HG03097 (cell line): Measurements from ENCODE around the gene SLC48A1.

Experiments
- ATAC-seq: cut with Tn5 transposase; IDR thresholded peaks from one replicate; pipeline ENCODE4 v1.9.1; 2021; ENCODE audit not compliant: unreplicated experiment, low FRiP score

Gene SLC48A1

DNA sequence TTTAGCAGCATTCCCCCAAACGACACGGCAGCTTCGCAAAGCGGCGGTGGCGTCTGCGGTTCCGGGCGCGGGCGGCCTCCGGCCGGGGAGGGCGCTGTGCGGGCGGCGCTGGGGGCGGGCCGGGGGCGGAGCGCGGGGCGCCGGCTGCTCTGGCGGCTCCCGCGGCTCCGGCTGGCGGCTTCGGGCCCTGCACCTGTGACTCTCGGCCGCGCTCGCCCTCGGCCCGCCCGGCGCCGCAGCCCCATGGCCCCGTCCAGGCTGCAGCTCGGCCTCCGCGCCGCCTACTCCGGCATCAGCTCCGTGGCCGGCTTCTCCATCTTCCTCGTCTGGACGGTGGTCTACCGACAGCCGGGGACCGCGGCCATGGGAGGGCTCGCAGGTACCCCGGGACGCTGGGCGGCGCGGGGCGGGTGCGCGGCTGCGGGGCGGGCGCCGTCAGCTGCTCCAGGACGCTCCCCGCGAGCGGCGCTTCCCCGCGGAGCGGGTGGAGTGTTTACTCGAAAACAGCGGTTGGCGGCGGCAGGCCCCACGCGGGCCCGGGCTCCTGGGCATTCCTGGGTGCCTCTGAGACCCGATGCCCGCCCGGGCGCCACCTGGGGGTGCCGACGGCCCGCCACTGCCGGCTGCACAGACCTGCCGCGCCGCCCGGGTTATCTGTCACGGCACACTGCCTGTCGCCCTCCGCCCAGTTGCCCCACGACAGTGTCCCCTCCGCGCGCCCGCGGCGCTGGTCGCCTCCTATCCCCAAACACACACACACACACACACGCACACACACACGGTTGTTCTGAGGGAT, at the start of gene SLC48A1:
TSS of gene SLC48A1 (plus strand) at position 177 of the 796 bp plus-strand sequence. CDS start at position 244, 67 bp downstream.
- peak; percentile 50 for ATAC-seq

DNA sequence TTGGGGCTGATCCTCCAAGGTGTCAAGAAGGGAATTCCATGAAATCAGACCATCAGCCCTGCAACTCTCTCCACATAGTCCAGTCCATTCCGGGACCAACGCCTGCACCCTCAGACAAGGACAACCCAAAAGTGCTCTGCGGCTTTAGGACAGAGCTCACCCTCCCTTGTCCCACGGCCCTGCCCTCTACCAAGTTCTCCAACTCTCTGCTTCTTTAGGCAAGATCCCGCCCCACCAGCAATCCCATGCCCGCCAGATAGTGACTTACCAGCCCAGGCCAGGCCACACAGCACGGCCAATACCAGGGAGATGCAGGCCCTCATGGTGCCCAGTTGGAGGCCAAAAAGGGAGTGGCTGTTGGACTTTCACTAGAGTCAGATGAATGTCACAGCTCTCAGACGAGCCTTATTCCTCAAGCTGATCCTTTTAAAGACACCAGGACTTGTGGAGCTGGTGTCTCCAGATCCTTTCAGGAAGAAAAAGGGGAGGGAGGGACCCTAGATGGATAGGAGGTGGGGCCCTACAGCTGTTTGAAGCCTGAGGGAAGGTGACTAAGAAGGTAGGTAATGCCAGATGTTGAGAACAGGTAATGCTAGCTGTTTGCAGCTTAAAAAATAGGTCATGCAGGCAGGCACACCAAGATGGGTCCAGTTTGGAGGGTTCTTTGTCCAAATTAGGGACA, 47.8 kb upstream of the SLC48A1 start, which contains the start of gene ENDOU:
TSS of gene ENDOU (minus strand) at position 400 of the 682 bp plus-strand sequence. CDS start at position 323, 77 bp downstream.
- ATAC-seq = no peak

DNA sequence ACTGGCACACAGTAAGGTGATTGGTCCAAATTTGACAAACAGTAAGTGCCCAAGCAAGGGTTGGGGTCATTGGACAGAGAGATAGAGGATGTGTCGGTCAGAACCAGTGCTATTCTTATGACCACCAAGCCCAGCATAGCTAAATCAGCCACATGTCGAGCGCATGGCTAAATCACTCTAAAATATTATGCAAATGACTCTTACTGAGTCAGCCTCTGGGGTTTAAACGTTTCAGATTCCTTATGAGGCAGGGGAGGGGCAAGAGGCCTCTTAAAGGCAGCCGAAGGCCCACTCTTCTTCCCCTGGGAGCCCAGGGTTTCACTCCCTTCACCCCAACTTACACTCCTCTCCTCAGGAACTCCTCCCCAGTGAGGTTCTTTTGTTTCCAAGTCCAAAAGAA, 47.1 kb upstream of the SLC48A1 start:
- no peak for ATAC-seq

- no peak for ATAC-seq
Measured at GRCh38 chr12:47729233-47729632, 43.8 kb upstream of the SLC48A1 start.

DNA sequence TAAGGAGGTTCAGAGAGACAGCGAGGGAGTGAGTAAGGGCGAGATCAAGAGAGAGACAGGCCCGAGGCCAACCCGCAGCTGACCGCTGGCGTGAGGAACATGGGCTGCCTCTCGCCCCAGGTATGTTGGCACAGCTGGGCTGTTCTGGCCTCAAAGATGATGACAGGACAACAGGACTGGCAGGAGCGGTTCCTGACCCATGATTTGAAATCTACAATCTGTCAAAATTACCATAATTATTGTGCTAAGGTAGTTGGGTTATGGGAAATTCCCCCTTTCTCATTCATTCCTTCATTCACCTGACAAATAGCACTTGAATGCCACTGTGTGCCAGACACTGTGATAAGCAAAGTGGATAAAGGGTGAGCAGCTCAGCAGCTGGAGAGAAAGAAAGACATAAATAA, 42.7 kb upstream of the SLC48A1 start:
- ATAC-seq = no peak

GRCh38 chr12:47731723-47732122, 41.3 kb upstream of the SLC48A1 start:
- no peak for ATAC-seq

- ATAC-seq = no peak
Measured at GRCh38 chr12:47732504-47732903, 40.5 kb upstream of the SLC48A1 start.

DNA sequence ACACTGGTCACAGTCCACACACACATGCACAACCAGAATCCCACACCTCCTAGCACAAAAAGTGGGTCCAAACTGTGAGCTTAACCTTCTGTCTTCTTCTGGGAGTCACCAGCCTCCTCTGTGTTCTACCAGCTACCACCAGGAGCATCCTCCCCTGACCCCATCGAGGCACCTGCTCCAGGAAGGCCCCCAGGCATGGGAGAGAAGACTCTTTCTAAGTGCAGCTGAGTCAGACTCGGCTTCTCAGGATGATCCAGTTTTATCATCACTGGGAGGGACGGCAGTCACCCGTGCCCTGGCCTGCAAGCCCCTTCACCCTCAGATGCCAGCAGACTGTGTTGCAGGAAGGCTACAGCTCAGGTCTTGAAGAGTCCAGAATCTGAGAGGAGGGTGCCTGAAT, 39.9 kb upstream of the SLC48A1 start:
- no peak for ATAC-seq

DNA sequence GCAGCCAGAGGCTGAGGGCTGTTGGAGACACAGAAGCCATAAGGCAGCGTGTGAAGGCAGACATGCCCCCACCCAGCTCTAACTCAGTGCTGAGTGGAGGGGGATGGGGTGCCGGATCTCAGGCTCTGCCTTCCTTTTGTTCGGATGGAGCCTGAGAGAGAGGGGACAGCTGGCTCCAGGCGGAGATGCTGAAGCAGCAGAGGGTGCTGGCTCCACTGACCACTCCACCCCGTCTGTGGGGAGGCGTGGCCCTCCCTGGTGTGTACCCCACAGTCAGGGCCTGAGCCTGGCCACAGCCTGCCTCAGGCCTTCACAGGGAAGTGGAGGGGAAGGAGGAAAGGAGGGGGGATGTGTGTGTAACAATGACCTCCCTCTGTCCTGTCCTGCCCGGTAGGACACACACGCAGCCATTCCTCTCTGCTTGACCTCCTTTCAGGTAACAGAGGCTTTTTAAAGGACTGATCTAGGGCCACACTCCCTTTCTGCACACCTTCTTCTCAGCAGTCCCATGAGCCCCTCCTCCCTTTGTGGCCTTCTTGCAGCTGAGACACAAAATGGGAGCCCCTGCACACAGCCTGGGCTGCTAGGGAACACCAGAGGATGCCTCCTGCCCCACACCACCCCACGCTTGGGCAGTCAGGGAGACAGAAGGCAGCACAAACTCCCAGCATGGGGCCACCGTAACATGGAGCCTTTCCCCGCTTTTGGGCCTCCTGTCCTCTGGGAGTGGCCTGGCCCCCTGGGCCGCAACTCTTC, 38.1 kb upstream of the SLC48A1 start:
- no peak for ATAC-seq

DNA sequence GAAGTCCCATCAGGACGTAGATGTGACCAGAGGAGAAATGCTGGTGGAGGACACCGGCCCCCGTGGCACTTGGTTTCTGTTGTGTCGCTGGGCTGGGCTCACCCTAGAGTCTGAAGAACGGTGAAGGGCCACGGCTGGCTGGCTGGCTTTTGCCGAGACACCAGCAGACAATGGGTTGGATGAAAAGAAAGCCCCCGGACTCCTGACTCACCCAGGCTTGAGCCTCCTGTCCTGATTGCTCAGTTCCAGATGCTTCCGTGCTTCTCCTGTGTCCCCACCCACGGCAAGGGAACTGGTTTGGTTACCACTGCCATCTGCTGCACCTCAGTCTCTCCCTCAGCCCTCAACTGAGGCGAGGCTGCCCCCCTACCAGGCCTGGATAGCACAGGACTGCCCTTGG, 37.4 kb upstream of the SLC48A1 start:
- ATAC-seq = no peak

DNA sequence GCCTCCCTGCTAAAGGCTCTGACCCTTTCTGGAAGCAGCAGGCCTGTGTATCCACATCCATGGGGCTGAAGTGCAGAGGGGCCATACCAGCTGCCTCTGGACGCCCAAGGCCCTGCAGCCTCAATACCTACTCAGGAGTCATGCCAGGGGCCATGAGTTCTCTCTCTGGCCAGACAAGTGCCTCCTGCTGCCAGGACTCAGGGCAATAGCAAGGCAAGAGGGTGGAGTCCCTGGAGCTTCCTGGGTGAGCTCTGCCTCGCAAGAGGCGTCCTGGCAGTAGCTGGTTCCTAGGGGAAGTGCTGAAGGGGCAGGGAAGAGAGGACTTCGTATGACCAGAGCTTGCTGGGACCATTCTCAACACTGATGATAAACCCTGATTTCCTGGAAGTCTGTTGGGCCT, 36.8 kb upstream of the SLC48A1 start:
- ATAC-seq = no peak

GRCh38 chr12:47736877-47737676, 36.0 kb upstream of the SLC48A1 start:
- ATAC-seq = no peak

DNA sequence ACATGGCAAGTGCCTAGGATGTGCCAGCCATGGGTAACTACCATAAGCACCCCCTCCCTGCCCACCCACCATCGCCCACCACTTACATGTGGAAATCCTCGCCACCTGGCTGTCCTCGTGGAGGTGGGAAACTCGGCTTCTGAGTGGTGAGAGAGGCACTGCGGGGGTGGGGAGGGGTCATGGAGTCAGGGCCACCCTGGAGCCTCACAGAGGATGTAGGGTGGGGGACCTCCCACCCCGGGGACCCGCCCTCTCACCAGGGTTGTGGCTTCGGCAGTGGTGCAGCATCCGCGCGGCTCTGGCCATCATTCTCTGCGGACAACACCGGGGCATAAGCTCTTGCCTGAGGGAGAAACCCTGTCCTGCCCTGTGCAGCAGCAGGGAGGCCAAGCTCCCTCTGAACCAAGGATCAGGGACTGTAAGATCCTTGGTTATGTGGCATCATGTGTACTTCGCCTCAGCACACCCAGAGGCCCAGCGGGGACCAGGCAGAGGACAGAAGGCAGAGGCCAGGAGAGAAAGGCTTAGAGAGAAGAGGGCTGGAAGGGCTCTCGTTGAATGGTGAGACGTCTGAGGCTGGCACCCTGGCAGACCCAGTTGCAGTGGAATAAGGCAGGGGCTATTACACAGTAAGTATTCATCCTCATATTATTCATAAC, 35.0 kb upstream of the SLC48A1 start:
- no peak for ATAC-seq

DNA sequence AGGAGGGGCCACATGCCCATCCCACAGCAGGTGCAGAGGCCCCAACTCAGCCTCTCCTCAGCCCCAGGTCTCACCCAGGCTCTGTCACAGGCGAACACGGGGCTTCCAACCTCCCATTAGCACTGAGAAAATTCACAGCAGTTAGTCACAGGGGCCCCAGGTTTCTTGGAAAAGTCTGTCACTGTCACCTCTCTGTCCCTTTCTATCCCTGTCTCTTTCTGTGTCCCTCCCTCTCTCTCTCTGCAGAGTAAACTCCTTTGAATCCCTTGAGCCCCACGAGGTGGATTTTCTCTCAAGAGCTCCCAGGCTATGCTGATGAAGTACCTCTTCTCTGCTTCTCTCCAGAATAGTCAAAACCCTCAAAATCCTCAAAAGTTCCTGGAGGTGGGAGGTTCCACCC, 33.7 kb upstream of the SLC48A1 start:
- ATAC-seq = no peak

DNA sequence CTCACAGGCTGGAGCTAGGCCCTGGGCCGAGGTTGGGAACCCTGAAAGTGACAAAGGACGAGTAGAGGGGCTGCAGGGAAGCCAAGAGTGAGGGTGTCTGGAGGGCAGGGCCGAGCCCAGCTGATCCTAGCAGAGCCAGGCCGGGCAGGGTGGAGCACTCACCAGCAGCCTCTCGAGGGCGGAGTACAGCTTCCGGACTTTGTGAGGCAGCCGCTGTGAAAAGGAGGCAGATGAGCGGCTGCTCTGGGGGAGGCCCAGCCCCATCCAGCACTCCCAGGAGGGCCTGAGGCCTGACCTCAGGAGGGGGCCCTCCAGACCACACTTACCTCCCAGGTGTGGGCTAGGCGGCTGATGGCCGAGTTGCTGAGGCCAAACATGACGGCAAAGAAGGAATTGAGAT, 33.1 kb upstream of the SLC48A1 start:
- no peak for ATAC-seq

- ATAC-seq = peak; percentile 38
Measured at GRCh38 chr12:47740606-47741339, 32.3 kb upstream of the SLC48A1 start.

- no peak for ATAC-seq
Measured at GRCh38 chr12:47741340-47741703, 31.7 kb upstream of the SLC48A1 start.

DNA sequence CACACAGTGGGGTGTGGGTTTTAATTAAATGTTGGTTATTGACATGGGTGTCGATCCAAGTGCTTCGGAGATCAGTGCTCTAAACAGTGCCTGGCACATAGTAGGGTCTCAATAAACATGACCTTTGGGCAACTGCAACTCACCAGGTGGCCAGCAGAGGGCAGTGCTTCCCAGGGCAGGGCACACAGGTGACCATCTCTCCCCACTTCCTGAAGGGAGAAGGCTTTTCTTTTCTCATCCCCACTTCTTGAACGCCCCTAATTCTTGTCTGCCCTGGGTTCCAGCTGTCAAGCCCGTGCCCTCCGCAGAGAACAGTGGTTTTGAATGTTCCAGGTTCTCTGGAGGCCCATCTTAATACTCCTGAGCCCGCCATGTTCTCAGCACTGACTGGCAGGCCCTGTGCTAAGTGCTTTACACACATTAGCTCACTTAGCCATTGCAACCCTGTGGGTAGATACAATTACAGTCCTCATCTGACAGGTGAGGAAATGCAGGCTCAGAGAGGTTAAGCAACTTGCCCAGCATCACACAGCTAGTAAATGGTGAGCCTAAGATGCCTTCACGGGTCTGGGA, 30.7 kb upstream of the SLC48A1 start:
- no peak for ATAC-seq

DNA sequence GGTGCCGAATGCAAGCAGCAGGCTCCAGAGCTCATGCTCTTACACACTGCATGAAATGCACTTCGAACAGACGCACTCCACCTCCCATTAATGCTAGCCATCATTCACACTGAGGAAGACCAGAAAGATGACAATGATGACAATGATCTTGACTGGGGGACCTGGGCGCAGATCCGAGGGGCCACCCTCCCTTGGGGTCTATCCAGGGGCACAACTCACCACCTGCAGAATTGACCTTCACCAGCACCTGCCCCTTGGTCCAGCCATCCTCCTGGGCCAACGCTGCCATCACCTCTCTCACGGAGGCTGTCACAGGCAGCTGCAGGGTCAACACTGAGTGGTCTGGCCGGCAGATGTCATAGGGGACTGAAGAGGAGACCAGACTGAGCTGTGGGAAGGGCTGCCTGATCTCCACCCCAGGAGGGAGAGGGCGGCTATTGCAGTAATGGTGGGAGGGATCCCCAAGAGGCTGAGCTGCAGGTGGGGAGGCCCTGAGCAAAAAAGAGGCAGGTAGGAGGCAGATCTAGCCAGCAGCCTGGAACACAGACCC, 29.7 kb upstream of the SLC48A1 start:
- ATAC-seq = no peak
